NCI-H1694 treated with DMSO at 0.1 percent for 48 hours (cell line): ENCODE results near the gene GABRB2.
"Not testable (repeated sequence)": the region's sequence is repeated elsewhere in the genome, so short reads cannot be mapped to it uniquely, and the experiment has no call there.

Experiments
- DNase-seq: peaks from one replicate; lab custom pipeline; 2025; lab: John Stamatoyannopoulos, UW

GABRB2 gene

DNA sequence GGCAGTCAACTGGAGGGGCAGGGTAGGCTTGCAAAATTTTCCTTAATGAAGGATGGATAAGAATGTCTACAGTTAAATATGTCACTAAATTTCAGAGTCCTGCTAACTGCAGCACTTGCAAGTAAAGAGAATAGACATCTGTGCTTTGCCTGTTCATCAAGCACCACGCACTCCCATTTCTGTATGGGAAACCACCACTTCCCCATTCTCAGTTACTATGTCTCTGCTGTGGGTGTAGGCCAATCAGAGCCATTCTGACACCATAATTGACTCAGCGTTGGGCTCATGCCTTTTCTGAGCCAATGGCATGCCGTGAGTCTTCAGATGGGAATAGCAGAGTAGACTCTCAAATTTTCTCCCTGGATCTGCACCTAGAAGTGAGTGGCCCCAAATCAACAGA lies 247.5 kb downstream of the GABRB2 start:
- DNase-seq = no peak

DNA sequence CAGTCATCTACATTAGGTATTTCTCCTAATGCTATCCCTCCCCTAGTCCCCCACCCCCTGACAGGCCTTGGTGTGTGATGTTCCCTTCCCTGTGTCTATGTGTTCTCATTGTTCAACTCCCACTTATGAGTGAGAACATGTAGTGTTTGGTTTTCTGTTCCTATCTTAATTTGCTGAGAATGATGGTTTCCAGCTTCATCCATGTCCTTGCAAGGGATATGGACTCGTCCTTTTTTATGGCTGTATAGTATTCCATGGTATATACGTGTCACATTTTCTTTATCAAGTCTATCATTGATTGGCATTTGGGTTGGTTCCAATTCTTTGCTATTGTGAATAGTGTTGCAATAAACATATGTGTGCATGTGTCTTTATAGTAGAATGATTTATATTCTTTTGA lies 249.1 kb downstream of the GABRB2 start:
- not testable (repeated sequence) for DNase-seq

DNA sequence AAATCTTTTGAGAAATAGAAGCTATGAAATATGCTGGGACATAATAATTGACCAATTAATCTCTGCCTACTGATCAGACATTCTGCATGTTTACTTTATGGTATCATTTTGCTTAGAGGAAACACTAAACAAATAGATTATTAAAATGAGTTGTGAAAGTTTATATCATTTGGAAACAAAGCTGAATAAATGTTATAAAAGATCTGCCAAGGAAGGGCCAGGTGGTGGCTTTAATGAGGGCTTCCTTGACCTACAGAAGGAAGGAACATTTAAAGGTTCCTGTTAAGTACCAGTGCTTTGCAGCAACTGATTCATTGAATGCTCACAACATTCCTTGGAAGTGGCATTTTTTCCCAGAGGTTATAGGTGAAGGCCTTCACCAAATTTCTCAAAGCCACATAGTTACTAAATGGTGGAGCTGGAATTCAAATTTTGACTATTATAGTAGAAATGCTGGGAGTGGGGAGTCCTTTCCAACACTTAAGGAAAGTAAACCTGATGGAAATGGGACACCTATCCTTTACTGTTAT lies 250.7 kb downstream of the GABRB2 start:
- DNase-seq = no peak

DNA sequence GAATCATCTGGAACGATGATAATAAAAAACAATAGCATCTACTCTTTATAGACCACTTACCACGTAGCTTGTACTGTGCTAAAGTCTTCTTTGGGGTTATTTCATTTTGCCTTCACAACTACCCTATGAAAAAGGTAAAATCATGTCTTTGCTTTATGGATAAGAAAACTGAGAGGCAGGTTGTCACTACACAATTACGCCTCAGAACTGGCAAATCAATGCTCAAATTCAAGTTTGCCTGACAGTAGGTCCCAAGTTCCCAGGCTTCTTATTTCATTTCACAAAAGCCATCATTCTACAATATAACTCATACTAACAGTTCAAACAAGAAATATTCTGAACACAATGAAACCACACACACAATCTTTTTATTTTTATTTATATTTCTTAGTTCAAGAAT lies 258.5 kb downstream of the GABRB2 start:
- DNase-seq = no peak

DNA sequence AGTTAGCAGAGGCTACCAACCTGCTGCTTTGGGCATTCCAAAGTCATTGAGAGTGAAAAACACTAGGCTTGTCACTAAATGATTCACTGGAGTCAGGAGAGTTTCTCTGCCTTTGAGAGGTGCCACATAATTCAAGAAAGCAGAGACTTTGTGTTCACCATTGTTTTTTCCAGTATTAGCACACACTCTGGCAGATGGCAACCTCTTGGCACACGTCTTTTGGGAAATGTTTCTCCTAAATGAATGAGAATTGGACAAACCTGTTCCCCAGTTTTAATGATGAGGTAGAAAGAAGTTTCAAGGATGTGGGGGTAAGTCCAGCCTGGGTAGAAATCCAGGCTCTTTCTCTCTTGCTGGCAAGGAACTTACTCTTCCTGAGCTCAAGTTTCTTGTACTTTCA lies 259.1 kb downstream of the GABRB2 start:
- no peak for DNase-seq

DNA sequence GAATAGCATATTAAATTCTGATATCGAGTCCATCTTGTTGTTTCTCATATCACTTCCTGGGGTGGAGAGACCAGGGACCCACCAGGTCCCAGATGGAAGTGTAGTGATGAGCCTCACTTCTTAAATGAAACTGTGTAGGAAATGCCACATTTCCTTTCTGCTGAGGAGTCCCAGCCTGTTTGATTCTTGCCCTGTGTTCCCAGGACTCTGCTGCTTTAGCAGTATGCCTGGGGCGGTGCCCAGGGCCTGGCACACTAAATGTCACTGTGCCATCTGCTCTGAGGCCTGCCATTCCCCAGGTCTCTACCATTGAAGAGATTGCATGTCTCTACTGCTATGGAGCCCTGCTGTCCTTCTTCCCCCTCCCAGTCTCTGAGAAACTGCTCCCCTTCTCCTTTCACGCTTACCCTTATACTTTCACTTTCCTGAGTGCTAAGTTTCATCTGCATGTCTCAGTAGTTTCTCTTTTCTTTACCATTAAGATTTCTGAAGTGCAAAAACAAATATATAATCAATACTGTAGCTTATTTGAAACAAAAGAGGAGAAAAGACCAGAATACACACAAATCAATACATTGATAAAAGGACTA lies 260.4 kb downstream of the GABRB2 start:
- peak; percentile 46 for DNase-seq

DNA sequence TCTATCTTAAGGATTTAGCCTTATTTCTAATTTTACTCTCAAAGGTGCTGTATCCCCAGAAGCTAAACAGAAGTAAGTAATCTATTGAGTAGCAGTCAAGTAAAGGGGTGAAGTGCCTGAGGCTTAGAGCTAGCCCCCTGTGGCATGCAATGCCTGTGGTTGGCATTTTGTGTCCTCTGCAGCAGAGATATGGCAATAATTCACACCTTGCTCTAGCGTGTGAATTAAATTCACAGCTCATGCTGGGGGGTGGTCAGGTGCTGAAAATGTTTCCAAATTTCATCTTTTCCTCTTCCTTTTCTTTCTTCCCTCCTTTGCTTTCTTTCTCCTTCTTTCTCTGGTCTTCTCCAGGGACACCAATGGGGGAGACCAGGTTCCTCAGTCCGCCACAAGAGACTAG lies 262.1 kb downstream of the GABRB2 start:
- DNase-seq = no peak

DNA sequence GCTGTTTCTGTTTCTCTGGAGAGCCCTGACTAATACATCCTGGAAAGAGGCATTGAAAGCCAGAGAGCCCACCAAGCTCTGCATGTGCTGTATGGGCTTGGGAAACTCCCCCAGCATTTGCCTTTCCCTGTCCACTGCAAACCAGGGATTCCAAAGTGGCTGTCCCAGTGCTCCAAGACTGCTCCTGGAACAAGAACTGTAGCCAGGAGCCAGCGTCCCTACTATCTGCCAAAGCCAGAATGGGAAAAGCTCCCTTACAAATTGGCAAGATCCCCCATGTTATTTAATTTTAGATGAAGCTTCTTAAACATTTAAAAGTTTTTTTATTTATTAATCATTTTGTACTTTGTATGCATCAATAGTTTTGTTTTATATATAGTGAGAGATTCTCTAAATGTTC lies 263.2 kb downstream of the GABRB2 start:
- DNase-seq = no peak

DNA sequence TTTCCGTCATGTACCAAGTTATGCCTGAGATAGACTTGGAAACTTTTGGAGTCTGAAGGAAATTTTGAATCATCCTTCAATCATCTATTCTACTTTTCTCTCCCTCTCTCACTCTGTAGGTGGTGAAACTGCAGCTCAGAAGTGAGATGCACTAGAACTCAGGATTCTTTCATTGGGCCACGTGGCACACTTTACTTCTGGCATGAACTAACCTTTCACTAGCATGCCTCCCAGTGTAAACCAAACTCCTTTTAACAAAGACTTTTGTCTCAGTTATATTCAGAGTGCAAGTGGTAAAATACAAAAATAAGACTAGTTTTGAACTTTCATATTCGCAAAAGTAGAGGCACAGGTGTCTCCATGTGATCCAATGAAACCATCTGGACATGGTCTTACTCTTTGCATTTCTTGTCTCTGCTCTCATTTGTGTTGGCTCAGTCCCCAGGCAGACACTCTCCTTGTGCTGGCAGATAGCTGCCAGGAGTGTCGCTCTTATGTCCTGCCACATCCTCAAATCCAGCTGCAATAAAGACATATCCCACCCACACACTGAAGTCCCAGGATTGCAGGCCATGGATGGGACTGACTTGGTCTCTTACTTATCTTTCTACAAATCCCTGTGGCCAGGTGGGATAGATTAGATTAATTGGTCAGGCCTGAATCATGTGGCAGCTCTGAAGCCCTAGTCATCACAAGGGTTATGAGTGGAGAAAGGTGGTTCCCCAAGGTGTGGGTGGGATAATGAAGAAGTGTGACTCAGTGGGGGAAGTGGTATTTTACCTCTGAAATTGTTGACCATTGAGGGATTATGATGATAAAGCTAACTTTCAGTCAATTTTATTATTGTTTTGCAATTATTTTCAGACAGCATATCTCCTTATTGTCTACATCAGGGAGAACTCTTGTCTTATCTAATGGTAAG lies 267.5 kb downstream of the GABRB2 start:
- DNase-seq = no peak

DNA sequence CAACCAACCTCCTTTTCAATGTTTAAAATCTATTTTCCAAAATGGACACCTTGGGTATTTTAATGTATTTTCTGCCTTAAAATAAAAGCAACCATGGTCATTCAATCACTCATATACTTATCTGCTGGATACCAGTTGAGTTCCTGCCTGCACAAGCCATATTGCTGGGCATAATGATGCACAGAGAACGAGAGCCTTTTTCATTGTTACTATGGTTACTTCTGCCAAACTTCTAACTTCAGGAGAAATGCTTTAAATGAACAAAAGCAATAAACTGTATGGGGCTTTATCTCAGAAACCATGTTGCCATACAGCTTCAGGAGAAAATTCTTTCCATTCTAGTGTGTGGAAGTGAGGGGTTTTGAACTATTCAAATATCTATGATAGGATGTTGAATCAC lies 269.5 kb downstream of the GABRB2 start:
- DNase-seq = no peak

DNA sequence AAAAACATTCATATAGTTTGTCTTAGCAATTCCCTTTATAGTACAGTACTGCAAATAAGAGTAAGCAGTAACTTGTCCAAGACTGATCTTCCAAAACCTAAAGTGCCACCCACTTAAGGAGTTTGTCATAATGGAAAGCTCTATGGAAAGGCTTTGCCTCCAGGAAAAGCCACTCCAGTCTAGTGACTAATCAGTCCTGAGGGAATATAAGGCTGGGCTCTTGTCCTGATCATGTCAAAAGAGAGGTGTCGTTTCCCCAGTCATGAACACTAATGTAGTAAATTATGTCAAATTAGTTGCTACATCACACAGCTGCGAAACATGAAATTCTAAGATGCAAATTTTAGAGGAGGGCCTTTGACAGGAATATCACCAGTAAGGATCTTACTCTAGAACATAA lies 271.6 kb downstream of the GABRB2 start:
- DNase-seq = no peak

DNA sequence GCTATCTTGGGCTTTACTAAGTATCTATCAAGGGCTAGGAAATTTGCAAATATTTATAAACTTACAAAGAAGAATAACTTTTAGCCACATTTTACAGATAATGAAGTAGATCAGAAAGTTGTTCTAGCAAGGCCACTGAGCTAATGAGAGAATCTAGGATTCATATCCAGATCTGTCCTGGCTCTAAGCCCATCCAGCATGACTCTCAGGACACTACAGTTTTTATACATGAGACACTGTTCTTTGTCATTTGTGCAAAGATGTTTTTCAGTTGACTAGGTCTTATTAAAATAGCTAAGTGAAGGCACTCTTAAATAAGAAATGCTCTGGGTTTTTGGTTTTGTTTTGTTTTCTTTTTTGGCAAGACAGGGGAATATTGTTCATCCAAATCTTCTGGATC lies 273.1 kb downstream of the GABRB2 start:
- no peak for DNase-seq

DNA sequence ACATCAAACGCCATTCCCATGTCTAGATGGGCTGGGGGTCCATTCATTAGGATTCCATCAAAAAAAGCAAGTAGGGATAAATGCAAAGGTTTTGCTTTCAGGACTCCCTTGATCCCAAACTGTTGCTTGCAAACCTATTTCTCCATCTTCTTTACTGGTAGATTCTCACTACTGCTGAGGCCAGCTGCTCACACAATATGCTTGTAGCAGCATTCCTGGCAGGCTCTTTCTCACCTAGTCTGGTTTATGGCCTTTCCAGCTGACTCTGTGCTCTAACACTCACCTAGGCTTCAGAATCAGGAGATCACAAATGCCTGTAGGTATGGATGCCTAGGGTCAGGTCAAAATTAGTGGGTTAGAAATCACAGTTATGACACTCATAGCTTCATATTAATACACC lies 274.7 kb downstream of the GABRB2 start:
- no peak for DNase-seq

DNA sequence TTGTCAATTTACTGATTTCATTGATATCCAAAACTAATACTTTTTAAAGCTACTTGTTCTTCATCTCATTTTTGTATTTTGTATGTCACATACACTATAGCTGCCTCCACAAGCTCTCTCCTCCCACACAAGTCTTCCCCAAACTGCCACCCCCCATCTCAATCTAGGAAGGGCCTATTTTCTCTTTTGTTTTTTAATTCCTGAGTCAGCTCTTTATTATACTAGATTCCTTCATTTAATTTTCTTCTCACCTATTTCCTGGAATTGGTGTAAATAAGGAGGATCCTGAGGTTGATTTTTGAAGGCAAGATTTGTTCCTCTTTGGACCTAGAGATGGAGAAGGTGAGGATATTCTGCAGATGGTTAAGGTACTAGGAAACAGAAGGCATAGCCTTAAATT lies 277.4 kb downstream of the GABRB2 start:
- no peak for DNase-seq

DNA sequence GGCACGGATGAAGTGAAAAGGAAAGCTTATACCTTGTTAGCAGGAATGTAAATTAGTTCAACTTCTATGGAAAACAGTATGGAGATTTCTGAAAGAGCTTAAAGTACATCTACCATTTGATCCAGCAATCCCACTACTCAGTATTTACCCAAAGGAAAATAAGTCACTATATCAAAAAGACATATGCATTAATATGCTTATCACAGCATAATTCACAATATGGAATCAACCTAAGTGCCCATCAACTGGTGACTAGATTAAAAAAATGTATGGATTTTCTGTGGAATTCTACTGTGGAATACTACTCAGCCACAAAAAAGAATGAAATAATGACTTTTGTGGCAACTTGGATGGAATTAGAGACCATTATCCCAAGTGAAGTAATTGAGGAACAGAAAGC lies 279.6 kb downstream of the GABRB2 start:
- no peak for DNase-seq

DNA sequence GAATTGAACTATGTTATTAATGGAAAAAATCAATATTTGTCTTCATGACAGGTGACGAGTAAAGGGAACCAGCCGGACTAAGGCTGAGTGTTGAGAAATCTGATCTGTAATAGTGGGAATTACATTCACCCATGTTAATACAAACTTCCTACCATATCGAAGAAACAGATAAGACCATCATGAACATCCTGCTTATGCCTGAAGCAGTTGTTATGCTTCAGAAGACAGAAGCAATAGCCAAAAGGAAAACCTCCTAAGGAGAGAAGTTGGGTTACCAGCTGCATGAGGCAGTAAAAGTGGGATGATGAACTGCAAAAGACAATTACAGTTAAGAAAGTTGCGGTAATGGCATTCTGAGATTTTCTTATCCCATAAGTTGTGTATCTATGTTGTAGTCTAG lies 281.5 kb downstream of the GABRB2 start:
- no peak for DNase-seq

DNA sequence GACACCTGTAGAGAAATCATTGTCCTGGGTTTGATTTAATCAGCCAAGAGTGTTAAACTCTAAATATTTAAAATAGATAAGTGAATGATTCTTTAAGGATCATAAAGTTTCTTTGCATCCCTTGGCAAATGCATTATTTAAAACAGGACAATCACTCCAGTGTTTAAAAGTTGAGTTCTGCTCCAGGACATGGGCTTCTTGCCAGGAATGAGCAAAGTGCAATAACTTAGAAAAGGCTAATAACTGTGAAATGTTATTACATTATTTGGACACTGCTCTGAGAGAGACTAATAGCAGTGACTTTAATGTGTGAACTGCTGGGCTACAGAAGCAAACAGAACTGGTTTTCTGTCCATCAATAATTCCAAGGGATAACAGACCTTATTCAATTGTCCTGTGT lies 283.3 kb downstream of the GABRB2 start:
- DNase-seq = no peak

DNA sequence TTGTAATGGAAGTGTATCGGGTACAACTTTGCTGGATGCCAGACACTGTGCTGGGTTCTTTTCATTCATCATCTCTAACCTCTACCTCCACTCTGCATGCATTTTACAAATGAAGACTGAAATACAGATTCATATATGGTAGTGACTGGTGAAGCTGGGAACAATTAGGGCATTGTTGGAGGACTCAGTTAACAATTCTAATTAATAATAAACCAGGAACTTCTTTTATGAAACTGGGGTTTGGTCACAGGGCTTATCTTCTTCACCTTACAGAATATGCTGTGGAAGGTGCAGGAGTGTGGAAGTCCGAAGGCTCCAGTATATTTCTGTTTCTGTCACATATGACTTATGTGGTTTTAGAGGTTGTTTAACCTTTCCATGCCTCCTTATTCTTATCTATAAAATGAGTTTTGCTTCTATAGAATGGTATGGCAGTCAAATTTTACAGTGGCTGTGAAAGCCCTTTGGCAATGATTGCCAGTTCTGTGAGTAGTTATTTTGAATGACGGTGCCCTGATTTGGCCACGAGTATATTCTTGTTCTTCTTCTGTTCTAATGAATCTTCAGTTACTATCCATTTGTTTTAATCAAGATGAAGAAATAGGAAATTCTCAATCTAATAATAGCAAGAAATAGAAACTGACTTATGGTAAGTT lies 284.7 kb downstream of the GABRB2 start:
- DNase-seq = no peak

DNA sequence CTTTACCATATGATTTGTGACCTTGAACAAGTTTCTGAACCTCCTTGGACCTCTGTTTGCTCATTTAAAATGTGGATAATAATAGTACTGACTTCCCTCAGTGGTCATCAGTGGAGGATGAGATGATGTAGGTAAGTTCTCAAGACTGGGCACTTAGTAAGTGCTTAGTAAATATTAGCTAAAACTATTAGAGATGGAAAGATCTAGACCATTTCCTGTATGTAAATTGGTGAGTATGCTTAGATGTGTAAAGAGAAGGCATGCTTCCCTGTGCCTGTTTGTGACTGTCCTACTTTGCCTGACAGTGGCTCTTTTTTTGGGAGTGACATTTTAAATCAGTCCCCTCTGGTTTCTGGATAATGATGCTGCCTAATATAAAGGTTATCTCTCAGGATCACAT lies 288.1 kb downstream of the GABRB2 start:
- DNase-seq = no peak

DNA sequence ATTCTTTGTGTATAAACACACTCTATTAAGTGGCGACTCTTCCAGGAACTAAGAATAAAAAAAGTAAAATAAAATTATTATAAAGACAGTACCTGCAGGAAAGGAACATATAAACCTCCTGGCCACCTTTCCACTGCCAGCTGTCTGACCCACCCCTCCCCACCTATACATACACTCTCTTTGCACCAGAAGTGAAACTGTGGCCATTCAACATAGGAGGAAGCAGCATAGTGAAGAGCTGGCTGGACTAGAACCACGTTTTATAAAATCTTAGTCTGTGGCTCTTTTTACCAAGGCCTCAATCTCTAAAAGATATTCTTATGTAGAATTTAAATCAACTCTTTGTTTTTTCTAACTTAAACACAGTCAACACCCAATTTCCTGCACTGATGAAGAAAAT lies 289.6 kb downstream of the GABRB2 start:
- DNase-seq = no peak

DNA sequence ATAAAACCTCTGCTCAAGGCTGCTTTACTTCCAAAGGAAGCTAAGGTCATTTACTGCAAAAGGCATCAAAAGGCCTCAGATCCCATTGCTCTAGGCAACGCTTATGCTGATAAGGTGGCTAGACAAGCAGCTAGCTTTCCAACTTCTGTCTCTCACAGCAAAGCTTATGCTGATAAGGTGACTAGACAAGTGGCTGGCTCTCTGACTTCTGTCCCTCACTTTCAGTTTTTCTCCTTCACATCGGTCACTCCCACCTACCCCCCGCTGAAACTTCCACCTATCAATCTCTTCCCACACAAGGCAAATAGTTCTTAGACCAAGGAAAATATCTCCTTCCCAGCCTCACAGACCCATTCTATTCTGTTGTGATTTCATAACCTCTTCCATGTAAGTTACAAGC lies 293.6 kb downstream of the GABRB2 start:
- DNase-seq = not testable (repeated sequence)

DNA sequence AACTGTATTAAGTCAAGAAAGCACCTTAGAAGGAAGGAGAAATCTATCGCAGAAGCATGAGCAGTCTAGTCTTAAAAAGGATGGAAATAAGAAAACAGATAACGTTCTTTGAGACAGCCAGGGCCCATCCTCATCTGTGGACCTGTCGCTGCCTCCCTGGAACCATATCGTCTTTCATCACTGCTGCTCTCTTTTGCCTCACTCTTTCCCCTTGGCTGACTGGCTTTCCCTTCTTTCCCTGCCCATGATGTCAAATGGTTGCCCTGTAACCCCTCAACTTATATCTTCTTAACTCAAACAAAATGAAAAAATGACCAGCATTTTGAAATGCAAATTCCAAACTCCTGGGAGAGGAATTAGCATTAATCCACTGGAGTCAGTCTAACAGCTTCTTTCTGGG lies 299.8 kb downstream of the GABRB2 start:
- no peak for DNase-seq

DNA sequence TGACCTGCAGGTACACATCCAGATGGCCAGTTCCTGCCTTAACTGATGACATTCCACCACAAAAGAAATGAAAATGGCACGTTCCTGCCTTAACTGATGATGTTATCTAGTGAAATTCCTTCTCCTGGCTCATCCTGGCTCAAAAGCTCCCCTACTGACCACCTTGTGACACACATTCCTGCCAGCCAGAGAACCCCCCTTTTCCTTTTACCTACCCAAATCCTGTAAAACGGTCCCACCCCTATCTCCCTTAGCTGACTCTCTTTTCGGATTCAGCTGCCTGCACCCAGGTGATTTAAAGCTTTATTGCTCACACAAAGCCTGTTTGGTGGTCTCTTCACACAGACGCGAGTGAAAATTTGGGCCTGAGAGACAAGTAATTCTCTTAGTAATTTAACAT lies 300.7 kb downstream of the GABRB2 start:
- DNase-seq = not testable (repeated sequence)
